Astrocyte (in vitro differentiated cells and primary cell): ENCODE data around the gene CHML. TPM values are rescaled to one million over a fixed set of nuclear protein-coding genes. Genes with fewer than 3 reads are reported as not detected.

ENCODE experiments used
- DNase-seq: peaks from one replicate; pipeline ENCODE4 v3.0.0-alpha.2; 2010; ENCODE audit warnings: low read depth
- FAIRE-seq: peaks from 2 replicates; lab custom pipeline; 2011; peaks lifted over from hg19 to GRCh38; lab: Jason Lieb, UNC
- H2AFZ ChIP-seq: 2 replicates; pipeline ENCODE4 v1.6.0; 2012; ENCODE audit warnings: low read depth, low read length, inconsistent platforms
- H3K27ac ChIP-seq: 2 replicates; pipeline ENCODE4 v1.5.1; 2011; ENCODE audit warnings: low read depth, low read length, inconsistent platforms
- H3K27me3 ChIP-seq: 2 replicates; pipeline ENCODE4 v1.6.0; 2011; ENCODE audit warnings: low read length, inconsistent platforms; ENCODE audit not compliant: insufficient read depth
- H3K36me3 ChIP-seq: 2 replicates; pipeline ENCODE4 v1.5.1; 2011; ENCODE audit warnings: low read length, inconsistent platforms; ENCODE audit not compliant: insufficient read depth
- H3K4me1 ChIP-seq: 2 replicates; pipeline ENCODE4 v1.5.1; 2011; ENCODE audit warnings: low read length, inconsistent platforms; ENCODE audit not compliant: insufficient read depth
- H3K4me2 ChIP-seq: 2 replicates; pipeline ENCODE4 v1.6.0; 2012; ENCODE audit warnings: low read length, inconsistent platforms
- H3K4me3 ChIP-seq: 2 replicates; pipeline ENCODE4 v1.5.1; 2011; ENCODE audit warnings: low read depth, mild to moderate bottlenecking, low read length, inconsistent platforms; ENCODE audit not compliant: insufficient read depth
- H3K79me2 ChIP-seq: 2 replicates; pipeline ENCODE4 v1.6.0; 2012; ENCODE audit warnings: mild to moderate bottlenecking, low read length, inconsistent platforms; ENCODE audit not compliant: insufficient read depth
- H3K9ac ChIP-seq: 2 replicates; pipeline ENCODE4 v1.6.0; 2012; ENCODE audit warnings: mild to moderate bottlenecking, low read length, inconsistent platforms
- H3K9me3 ChIP-seq: 2 replicates; pipeline ENCODE4 v1.5.1; 2012; ENCODE audit warnings: low read depth, mild to moderate bottlenecking, low read length, inconsistent platforms; ENCODE audit not compliant: insufficient read depth
- H4K20me1 ChIP-seq: 2 replicates; pipeline ENCODE4 v1.6.0; 2012; ENCODE audit warnings: low read length, inconsistent platforms; ENCODE audit not compliant: insufficient read depth
- H3K27ac Mint-ChIP-seq: one replicate; pipeline ENCODE4 v1.8.0; 2021; ENCODE audit warnings: mild to moderate bottlenecking, mixed read lengths; ENCODE audit not compliant: unreplicated experiment
- H3K27me3 Mint-ChIP-seq: one replicate; pipeline ENCODE4 v1.8.0; 2021; ENCODE audit warnings: low read depth, mixed read lengths; ENCODE audit not compliant: unreplicated experiment
- H3K36me3 Mint-ChIP-seq: one replicate; pipeline ENCODE4 v1.8.0; 2021; ENCODE audit warnings: low read depth, mixed read lengths; ENCODE audit not compliant: unreplicated experiment
- H3K4me1 Mint-ChIP-seq: one replicate; pipeline ENCODE4 v1.8.0; 2021; ENCODE audit warnings: low read depth, mixed read lengths; ENCODE audit not compliant: unreplicated experiment
- H3K4me3 Mint-ChIP-seq: one replicate; pipeline ENCODE4 v1.8.0; 2021; ENCODE audit warnings: mild to moderate bottlenecking, moderate library complexity, mixed read lengths; ENCODE audit not compliant: unreplicated experiment
- H3K9me3 Mint-ChIP-seq: one replicate; pipeline ENCODE4 v1.8.0; 2021; ENCODE audit warnings: mild to moderate bottlenecking, mixed read lengths; ENCODE audit not compliant: unreplicated experiment
- CTCF ChIP-seq: IDR thresholded peaks from 2 replicates; pipeline ENCODE4 v1.5.1; 2011; ENCODE audit warnings: low read depth, mild to moderate bottlenecking, inconsistent platforms, low read length, moderate library complexity; ENCODE audit not compliant: insufficient read depth
- EZH2 ChIP-seq: IDR thresholded peaks from 2 replicates; pipeline ENCODE4 v1.6.1; 2012; ENCODE audit warnings: mild to moderate bottlenecking, low read length, inconsistent platforms; ENCODE audit not compliant: insufficient read depth
- total RNA-seq: library from RNA; stranded (reverse); gene quantifications from 2 replicates; pipeline ENCODE4 v1.2.1, GENCODE V29; 2021

CHML gene
- total RNA-seq, 1 donor from 2014 or later, result 22.6 TPM

- Histone ChIP-seq H3K27me3 (no peaks in the 10 kb centered on the region), H3K4me3 (no peak overlapping the region), H3K79me2 (no peaks in the 10 kb centered on the region), H3K36me3 (no peaks in the 10 kb centered on the region), H3K27ac (no peak overlapping the region), H2AFZ (no peak overlapping the region), H3K9me3 (no peaks in the 10 kb centered on the region), H3K4me1 (peaks cover 5% of the 10 kb centered on the region), H3K4me2 (no peak overlapping the region), H3K9ac (no peak overlapping the region), H4K20me1 (no peaks in the 10 kb centered on the region)
- H3K9me3 Mint-ChIP-seq, result peaks cover 2% of the 10 kb centered on the region
- FAIRE-seq (no peak), DNase-seq (no peak)
- H3K4me1 Mint-ChIP-seq, result peaks cover 15% of the 10 kb centered on the region
- H3K4me3 Mint-ChIP-seq, result no peak overlapping the region
- TF ChIP-seq EZH2 (no peak), CTCF (no peak)
- H3K27me3 Mint-ChIP-seq, result peaks cover 6% of the 10 kb centered on the region
- H3K27ac Mint-ChIP-seq, result no peak overlapping the region
- H3K36me3 Mint-ChIP-seq, result no peaks in the 10 kb centered on the region
Observed at GRCh38 chr1:241646201-241646600, 6.0 kb upstream of the CHML start.

DNA sequence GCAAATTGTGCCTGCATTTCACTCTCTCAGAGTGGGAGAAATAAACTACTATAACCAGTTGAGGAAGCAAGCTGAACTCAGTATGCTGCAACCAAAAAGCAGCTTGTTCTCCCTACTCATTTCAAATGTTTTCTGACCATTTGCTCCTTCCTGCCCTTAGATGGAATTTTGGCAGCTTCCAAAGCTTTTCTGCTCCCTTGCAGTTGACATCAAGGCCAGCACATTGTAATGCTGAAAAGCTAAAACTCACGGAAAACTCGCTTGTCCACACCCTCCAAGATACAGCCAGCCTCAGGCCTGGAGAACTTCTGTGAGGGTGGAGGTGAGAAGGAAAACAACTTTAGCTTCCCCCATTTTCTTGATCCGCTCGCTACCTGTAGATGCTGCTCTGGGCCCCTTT is 5.0 kb upstream of the CHML start:
- no peak for DNase-seq

More for the DNA sequence above, 5.0 kb upstream of the CHML start:
- Histone ChIP-seq H3K4me2 (no peak overlapping the region), H3K4me3 (no peak overlapping the region), H3K9me3 (no peaks in the 10 kb centered on the region), H3K27ac (no peak overlapping the region), H3K4me1 (peaks cover 5% of the 10 kb centered on the region), H2AFZ (no peak overlapping the region), H3K9ac (no peak overlapping the region), H4K20me1 (no peaks in the 10 kb centered on the region), H3K27me3 (no peaks in the 10 kb centered on the region), H3K36me3 (no peaks in the 10 kb centered on the region), H3K79me2 (no peaks in the 10 kb centered on the region)
- no peak for FAIRE-seq
- H3K36me3 Mint-ChIP-seq, result no peaks in the 10 kb centered on the region
- H3K4me3 Mint-ChIP-seq, result no peak overlapping the region
- H3K27me3 Mint-ChIP-seq, result peaks cover under 1% of the 10 kb centered on the region
- H3K9me3 Mint-ChIP-seq, result peaks cover 2% of the 10 kb centered on the region
- TF ChIP-seq CTCF (no peak), EZH2 (no peak)
- peaks cover 20% of the 10 kb centered on the region for H3K4me1 Mint-ChIP-seq
- H3K27ac Mint-ChIP-seq, result no peak overlapping the region
